Thyroid gland (tissue), 4 donors: Measurements from ENCODE around the gene ZMYND10.

ENCODE experiments used
- POLR2A ChIP-seq, 2 donors: fragments of 450-650 bp; IDR thresholded peaks; one replicate each; pipeline ENCODE4 v1.6.1; 2017; ENCODE audit warnings: antibody characterized with exemption in 2 of 2, mild to moderate bottlenecking in 2 of 2, moderate library complexity in 1 of 2
- TF ChIP-seq, protein P1 (sequence below), 6 experiments: fragments of 200-600 bp in 3 of 6; fragments of 450-650 bp in 3 of 6; sonication (generic) in 3 of 6; IDR thresholded peaks; one replicate each; pipeline ENCODE4 v1.5.1; 2016 to 2019; ENCODE audit warnings: antibody characterized with exemption in 6 of 6, mild to moderate bottlenecking in 2 of 6, inconsistent platforms in 1 of 6, moderate library complexity in 1 of 6

DNA sequence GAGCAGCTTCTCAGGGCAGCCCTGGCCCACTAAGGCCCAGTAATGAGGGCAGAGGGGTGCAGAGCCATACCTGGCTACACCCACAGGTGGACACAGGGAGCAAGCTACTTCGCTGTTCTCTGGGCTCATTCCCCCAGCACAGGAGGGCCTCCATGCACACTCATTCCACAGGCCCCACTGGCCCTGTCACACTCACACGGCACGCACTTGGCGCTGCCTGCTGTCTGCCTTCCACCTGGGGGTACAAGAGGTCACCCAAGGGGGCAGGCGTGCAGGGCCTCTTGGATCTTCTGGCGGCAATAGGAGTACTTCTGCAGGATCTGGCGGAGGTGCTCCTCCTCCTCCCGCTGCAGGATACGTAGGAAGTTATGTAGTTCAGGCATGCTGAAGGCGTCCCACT lies 15.2 kb downstream of the ZMYND10 start:
- TF ChIP-seq, protein P1, sequence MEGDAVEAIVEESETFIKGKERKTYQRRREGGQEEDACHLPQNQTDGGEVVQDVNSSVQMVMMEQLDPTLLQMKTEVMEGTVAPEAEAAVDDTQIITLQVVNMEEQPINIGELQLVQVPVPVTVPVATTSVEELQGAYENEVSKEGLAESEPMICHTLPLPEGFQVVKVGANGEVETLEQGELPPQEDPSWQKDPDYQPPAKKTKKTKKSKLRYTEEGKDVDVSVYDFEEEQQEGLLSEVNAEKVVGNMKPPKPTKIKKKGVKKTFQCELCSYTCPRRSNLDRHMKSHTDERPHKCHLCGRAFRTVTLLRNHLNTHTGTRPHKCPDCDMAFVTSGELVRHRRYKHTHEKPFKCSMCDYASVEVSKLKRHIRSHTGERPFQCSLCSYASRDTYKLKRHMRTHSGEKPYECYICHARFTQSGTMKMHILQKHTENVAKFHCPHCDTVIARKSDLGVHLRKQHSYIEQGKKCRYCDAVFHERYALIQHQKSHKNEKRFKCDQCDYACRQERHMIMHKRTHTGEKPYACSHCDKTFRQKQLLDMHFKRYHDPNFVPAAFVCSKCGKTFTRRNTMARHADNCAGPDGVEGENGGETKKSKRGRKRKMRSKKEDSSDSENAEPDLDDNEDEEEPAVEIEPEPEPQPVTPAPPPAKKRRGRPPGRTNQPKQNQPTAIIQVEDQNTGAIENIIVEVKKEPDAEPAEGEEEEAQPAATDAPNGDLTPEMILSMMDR (IDR thresholded peaks at IDR 0.05) = no peak
- no peak for TF ChIP-seq POLR2A (IDR thresholded peaks at IDR 0.05)
